Gastroesophageal sphincter (tissue), 4 donors: ENCODE results near the gene C20orf144. TPM values are rescaled to one million over a fixed set of nuclear protein-coding genes. Genes with fewer than 3 reads are reported as not detected.

ENCODE experiments used
- ATAC-seq: fragments of 150-250 bp; one replicate; pipeline ENCODE4 v1.9.1; 2016; ENCODE audit warnings: mild to moderate bottlenecking, moderate library complexity
- H3K27ac ChIP-seq, 4 donors: fragments of 200-600 bp; sonication (generic) in 3 of 4; 1 replicate in 3 of 4; 2 replicates in 1 of 4; pipeline ENCODE4 v1.5.1; 2016 to 2019
- H3K27me3 ChIP-seq: fragments of 200-600 bp; sonication (generic); one replicate; pipeline ENCODE4 v1.5.1; 2019
- H3K36me3 ChIP-seq, 2 donors: fragments of 200-600 bp; sonication (generic); one replicate each; pipeline ENCODE4 v1.5.1; 2019; ENCODE audit warnings: control low read depth in 1 of 2
- H3K4me1 ChIP-seq, 3 donors: fragments of 200-600 bp; sonication (generic); 1 replicate in 2 of 3; 2 replicates in 1 of 3; pipeline ENCODE4 v1.5.1; 2016 to 2019; ENCODE audit warnings: control low read depth in 2 of 3
- H3K4me3 ChIP-seq, 2 donors: fragments of 200-600 bp; sonication (generic); one replicate each; pipeline ENCODE4 v1.5.1; 2019; ENCODE audit warnings: mild to moderate bottlenecking in 1 of 2, moderate library complexity in 1 of 2
- H3K9me3 ChIP-seq, 3 donors: fragments of 200-600 bp; sonication (generic); one replicate each; pipeline ENCODE4 v1.5.1; 2017 to 2019; ENCODE audit warnings: control low read depth in 2 of 3
- EP300 ChIP-seq: sonication (generic); formaldehyde crosslinking; IDR thresholded peaks from one replicate; pipeline ENCODE4 v1.6.1; 2017; ENCODE audit warnings: antibody characterized with exemption, mild to moderate bottlenecking
- POLR2A ChIP-seq, 2 donors: fragments of 450-650 bp; IDR thresholded peaks; one replicate each; pipeline ENCODE4 v1.6.1; 2017; ENCODE audit warnings: antibody characterized with exemption in 2 of 2, mild to moderate bottlenecking in 2 of 2, moderate library complexity in 1 of 2
- POLR2AphosphoS5 ChIP-seq: sonication (generic); formaldehyde crosslinking; IDR thresholded peaks from one replicate; pipeline ENCODE4 v1.6.1; 2017; ENCODE audit warnings: antibody characterized with exemption
- WGBS, 2 donors: methylation state at CpG; one replicate each; pipeline ENCODE4 v1.1.5; 2018; ENCODE audit warnings: low coverage in 1 of 2; 5-methylcytosine and 5-hydroxymethylcytosine counted together
- total RNA-seq, 4 donors: library from RNA; depleted of rRNA; stranded (reverse); fragments of >200 nt; gene quantifications; one replicate each; pipeline ENCODE4 v1.1.0, GENCODE V29; 2016
- TF ChIP-seq, protein P1 (sequence below), 4 experiments: fragments of 200-600 bp in 2 of 4; fragments of 450-650 bp in 2 of 4; sonication (generic) in 1 of 4; IDR thresholded peaks; one replicate each; pipeline ENCODE4 v1.5.1; 2017 to 2019; ENCODE audit warnings: antibody characterized with exemption in 4 of 4, mild to moderate bottlenecking in 2 of 4, moderate library complexity in 2 of 4

The C20orf144 gene
- total RNA-seq, 4 donors from 2014 or later = not detected

DNA sequence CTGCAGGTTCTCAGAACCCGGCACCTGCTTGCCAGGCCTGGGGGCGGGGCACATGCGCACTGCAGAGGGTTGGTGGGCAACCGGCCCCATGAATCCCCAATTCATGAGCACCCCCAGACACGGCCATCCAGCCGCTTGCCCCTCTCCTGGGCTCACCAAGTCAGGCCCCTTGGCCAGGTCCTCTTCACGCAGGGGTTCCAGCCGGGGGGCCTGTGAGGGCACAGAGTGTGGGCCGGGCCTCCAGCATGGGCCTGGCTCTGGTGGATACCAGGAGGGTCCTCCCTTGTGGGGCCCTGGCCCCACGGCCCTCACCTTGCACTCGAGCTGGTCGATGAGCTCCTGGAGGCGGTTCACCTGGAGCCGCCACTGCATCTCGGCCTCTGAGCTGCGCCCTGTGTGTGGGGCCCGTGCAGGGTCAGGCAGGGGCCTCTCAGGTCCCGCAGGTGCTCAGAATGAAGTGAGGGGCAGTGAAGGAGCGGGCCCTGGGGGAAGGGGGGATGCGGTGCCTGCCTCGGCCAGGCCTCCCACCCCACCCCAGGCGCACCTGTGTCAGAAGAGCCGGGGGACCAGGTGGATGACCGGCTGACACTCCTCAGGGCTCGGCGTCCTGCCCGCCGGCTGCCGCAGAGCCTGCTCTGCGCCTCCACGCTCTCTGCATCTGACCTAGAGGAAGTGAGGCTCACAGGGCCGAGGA, 2.6 kb upstream of the C20orf144 start:
- Histone ChIP-seq H3K4me1 (peaks cover 0 to 22% (median 4%) of the 10 kb centered on the region in 3 donors), H3K27me3 (no peaks in the 10 kb centered on the region), H3K9me3 (no peaks in the 10 kb centered on the region), H3K36me3 (peaks cover 0 to 49% of the 10 kb centered on the region in 2 donors), H3K27ac (no peak overlapping the region), H3K4me3 (no peak overlapping the region)
- ATAC-seq = no peak
- WGBS, 2 donors = no CpG with 5 or more reads among the region's 32 CpGs
- TF ChIP-seq EP300 (no peak), POLR2AphosphoS5 (no peak), POLR2A (IDR thresholded peaks at IDR 0.05) (no peak)
- TF ChIP-seq, protein P1, sequence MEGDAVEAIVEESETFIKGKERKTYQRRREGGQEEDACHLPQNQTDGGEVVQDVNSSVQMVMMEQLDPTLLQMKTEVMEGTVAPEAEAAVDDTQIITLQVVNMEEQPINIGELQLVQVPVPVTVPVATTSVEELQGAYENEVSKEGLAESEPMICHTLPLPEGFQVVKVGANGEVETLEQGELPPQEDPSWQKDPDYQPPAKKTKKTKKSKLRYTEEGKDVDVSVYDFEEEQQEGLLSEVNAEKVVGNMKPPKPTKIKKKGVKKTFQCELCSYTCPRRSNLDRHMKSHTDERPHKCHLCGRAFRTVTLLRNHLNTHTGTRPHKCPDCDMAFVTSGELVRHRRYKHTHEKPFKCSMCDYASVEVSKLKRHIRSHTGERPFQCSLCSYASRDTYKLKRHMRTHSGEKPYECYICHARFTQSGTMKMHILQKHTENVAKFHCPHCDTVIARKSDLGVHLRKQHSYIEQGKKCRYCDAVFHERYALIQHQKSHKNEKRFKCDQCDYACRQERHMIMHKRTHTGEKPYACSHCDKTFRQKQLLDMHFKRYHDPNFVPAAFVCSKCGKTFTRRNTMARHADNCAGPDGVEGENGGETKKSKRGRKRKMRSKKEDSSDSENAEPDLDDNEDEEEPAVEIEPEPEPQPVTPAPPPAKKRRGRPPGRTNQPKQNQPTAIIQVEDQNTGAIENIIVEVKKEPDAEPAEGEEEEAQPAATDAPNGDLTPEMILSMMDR (IDR thresholded peaks at IDR 0.05) = no peak

DNA sequence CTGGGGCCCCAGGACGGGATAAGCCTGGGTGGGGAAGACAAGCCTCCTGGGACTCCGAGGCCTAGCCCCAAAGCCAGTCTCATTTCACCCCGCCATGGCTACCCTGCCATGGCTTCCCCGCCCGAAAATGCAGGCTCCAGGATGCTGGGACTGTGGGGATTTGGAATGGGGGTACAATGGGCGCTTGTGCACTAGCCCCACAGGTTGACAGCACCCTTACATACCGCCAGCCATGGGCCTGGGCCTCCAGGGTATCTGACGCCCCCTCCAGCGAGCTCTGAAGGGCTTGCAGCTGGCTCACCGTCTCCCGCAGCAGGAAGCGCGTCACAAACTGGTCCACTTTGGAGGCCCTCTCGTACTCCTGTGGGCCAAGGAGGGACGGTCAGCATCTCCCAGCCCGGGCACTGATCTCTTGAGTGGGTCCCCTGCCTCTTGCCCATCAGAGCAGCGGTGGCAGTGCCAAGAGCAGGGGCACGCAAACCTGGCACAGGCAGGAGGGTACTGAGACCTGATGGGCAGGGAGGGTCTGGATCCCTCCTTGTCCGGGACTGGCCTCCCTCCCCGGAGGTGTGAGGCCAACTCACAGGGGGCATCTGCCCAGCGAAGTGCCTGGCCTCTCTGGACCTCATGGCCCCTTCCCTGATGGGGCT, 2.0 kb upstream of the C20orf144 start:
- ATAC-seq = no peak
- no CpG with 5 or more reads among the region's 21 CpGs for WGBS, 2 donors
- TF ChIP-seq POLR2A (IDR thresholded peaks at IDR 0.05) (no peak), POLR2AphosphoS5 (no peak), EP300 (no peak)
- TF ChIP-seq, protein P1 (IDR thresholded peaks at IDR 0.05) = no peak

DNA sequence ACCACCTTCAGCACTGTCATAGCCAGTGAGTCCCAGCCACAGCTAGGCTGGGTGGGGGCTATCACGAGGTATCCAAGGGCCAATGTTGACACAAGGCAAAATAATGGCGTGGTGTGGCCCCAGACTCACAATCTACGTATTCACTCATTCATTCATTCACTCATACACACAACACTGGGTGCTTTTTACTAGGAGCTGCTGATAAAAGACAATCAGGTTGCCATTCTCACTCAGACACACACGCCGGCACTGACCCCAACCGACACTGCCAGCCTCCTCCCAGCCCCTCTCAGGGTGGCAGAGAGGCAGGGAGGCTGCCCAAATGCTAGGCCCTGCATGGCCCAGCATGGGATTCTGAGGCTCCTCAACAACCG, 1.5 kb upstream of the C20orf144 start:
- no peak for TF ChIP-seq EP300
- no peak for TF ChIP-seq POLR2AphosphoS5
- TF ChIP-seq POLR2A (IDR thresholded peaks at IDR 0.05) = no peak
- TF ChIP-seq, protein P1 (IDR thresholded peaks at IDR 0.05) = no peak
- H3K4me3 ChIP-seq = no peak overlapping the region
- H3K27me3 ChIP-seq = no peaks in the 10 kb centered on the region
- WGBS, 2 donors = 86 to 89% methylated on average over 3 to 4 of the region's 7 CpGs
- H3K4me1 ChIP-seq = peaks cover 0 to 29% (median 5%) of the 10 kb centered on the region in 3 donors
- H3K9me3 ChIP-seq = no peaks in the 10 kb centered on the region
- no peak overlapping the region for H3K27ac ChIP-seq
- peaks cover 0 to 49% of the 10 kb centered on the region in 2 donors for H3K36me3 ChIP-seq
- ATAC-seq = no peak

More for the DNA sequence above, 2.0 kb upstream of the C20orf144 start:
- H3K9me3 ChIP-seq = no peaks in the 10 kb centered on the region
- H3K27ac ChIP-seq = no peak overlapping the region
- H3K36me3 ChIP-seq = peaks cover 0 to 49% of the 10 kb centered on the region in 2 donors
- no peak overlapping the region for H3K4me3 ChIP-seq
- H3K27me3 ChIP-seq = no peaks in the 10 kb centered on the region
- peaks cover 0 to 26% (median 4%) of the 10 kb centered on the region in 3 donors for H3K4me1 ChIP-seq

DNA sequence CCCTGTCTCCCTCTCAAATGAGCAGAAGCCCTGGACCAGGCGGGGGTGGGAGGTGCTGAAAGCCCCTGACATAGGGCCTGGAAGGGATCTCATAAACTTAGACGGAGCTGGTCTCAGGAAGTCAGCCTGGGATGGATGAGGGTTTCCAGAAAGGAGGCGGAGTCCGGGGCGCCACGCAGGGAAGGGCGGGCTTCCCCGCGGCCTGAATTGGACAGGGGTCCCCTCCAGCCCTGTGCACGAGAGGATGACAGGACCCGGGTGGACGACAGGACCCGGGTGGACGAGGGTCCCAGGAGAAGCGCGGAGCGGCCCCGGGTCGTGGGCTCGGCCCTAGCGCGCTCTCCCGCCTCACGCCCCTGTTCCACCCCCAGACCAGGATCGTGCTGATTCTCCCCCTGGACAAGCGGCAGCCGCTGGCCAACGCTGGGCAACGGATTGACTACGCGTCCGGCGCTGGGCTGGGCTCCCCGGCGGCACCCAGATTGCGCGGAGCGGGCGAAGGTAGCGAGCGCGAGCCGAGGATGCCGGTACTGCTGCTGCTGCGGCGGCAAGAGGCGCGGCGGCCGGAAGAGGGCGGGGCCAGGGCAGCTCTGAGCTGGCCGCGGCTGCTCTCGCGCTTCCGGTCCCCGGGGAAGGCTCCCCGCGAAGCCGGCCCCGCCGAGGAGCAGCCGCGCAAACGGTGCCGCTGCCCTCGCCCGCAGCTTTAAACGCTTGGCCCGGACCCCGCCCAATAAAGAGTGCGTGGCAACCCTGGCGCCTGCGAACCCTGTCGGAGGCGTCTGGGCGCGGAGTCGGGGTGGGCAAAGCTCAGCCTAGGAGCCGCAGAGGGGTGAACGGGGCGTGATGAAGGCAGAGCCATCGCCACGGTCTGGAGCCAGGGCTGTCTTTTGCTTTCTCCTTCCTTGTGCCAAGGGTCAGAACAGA, 1.3 kb downstream of the C20orf144 start:
- 0% methylated on average over 1 of the region's 84 CpGs; no CpG with 5 or more reads in 1 of the 2 donors for WGBS, 2 donors
- Histone ChIP-seq H3K27ac (peak overlapping the region; percentile 41 to 93 (median 90)), H3K4me3 (peak overlapping the region; percentile 43 to 62), H3K36me3 (peaks cover 0 to 28% of the 10 kb centered on the region in 2 donors), H3K9me3 (no peaks in the 10 kb centered on the region), H3K4me1 (peaks cover 0 to 57% (median 17%) of the 10 kb centered on the region in 3 donors), H3K27me3 (no peaks in the 10 kb centered on the region)
- peak; percentile 58 for ATAC-seq
- TF ChIP-seq, protein P1 (IDR thresholded peaks at IDR 0.05) = peak in 2 of 4 experiments; percentile 21 to 27
- TF ChIP-seq POLR2A (IDR thresholded peaks at IDR 0.05) (peak; percentile 69 to 80), POLR2AphosphoS5 (no peak), EP300 (no peak)
